GM18508 (cell line): ENCODE measurements around the gene CIP2A.

Experiments
- ATAC-seq: cut with Tn5 transposase; IDR thresholded peaks from one replicate; pipeline ENCODE4 v1.9.1; 2021; ENCODE audit warnings: moderate number of reproducible peaks; ENCODE audit not compliant: insufficient read depth, unreplicated experiment

Gene CIP2A

DNA sequence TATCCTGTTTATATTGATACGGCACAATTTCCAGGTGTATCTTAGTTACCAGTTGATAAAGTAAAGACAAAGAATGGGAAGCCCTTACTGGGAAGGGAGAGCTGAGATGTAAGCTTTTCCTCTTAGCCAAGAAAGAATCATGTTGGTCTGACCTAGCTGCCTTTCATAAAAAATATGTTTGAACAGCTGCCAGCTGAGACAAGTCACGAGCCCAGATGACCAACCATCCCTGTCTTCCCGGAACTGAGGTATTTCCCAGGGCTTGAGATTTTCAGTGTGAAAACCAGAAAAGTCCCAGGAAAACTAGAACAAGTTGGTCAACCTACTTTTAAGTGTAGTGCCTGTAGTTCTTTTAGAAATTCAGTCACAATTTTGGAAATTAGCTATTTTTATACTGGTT lies 75.3 kb downstream of the CIP2A start:
- no peak for ATAC-seq

GRCh38 chr3:108512671-108513070 lies 76.6 kb downstream of the CIP2A start:
- no peak for ATAC-seq

- no peak for ATAC-seq
Measured at GRCh38 chr3:108511490-108511889, 77.7 kb downstream of the CIP2A start.

- ATAC-seq, result no peak
Measured at GRCh38 chr3:108511055-108511454, 78.2 kb downstream of the CIP2A start.

DNA sequence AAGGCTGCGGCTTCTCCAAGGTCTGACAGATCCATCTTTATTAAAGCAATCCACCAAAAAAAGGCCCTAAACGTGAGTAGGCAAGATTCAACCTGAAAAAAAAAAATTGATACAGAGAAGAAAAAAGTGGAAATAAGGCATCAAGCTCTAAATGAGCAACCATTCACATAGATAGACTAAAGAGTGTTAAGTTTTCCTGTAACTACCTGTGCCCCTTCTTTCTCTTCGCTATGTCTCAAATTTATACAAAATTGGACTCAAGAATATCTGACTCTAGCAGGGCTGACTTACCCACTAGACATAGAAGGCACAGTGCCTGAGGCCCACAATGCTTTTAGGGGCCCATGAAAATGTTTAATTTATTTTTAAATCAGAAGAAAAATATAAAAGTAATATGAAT lies 78.7 kb downstream of the CIP2A start, which contains the start of gene MYH15:
Gene MYH15 (minus strand): TSS at position 101 of the 400 bp plus-strand sequence. CDS start 66 bp downstream, at position 35.
- ATAC-seq, result no peak

- no peak for ATAC-seq
Measured at GRCh38 chr3:108509871-108510270, 79.4 kb downstream of the CIP2A start.

- ATAC-seq, result no peak
Measured at GRCh38 chr3:108509263-108509662, 80.0 kb downstream of the CIP2A start.

DNA sequence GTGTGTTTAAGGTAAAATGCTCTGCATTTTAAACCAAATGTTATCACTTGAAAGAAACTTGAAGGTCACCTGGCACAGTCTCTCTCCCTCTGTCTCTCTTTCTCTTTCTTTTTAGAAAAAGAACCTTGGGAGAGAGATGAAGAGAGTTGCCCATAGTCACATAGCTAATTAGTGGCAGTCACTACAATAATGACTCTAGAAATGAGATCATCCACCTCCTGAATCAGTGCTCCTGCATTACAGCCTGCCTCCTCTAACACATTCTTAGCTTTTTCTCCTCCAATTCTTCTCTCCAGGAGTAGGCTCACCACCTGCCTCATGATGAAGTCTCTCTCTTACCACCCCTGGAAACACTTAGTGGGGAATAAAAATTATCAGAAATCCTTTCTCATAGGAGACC lies 81.3 kb downstream of the CIP2A start:
- ATAC-seq, result no peak

DNA sequence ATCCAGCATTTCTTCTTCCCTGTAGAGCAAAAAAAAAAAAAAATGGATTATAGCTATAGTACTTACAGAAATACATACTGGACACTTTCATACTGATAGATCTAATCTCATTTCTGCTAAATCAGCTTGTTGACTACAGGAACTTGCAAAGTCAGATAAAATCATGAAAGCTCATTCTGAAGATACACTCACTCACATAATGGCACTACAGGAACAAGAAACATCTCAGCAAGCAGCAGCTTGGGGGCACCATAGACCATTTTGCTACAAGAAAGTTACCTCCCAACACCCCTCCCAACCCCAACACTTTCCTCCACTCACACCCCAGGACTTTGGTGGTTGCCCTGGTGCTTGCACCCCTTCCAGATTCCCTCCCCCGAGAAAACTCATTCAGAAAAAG lies 83.4 kb downstream of the CIP2A start:
- no peak for ATAC-seq

- no peak for ATAC-seq
Measured at GRCh38 chr3:108503722-108504121, 85.5 kb downstream of the CIP2A start.

GRCh38 chr3:108501535-108501934 lies 87.7 kb downstream of the CIP2A start:
- ATAC-seq, result no peak

GRCh38 chr3:108500728-108501127 lies 88.5 kb downstream of the CIP2A start:
- ATAC-seq, result no peak
